WTC11 (cell line): ENCODE results near the gene IGSF23. TPM values are rescaled to one million over a fixed set of nuclear protein-coding genes. Genes with fewer than 3 reads are reported as not detected.

Source experiments
- ATAC-seq: fragments of 200-7000 bp; cut with Tn5 transposase; 2 replicates; pipeline ENCODE4 v1.10.0; 2021; ENCODE audit warnings: mild to moderate bottlenecking, moderate library complexity
- CTCF ChIA-PET: fragments of 300-600 bp; sonication (Branson Sonifier 250); formaldehyde crosslinking; loops from one replicate; lab custom pipeline; 2021; ENCODE audit warnings: antibody characterized with exemption; lab: Charles Lee
- POLR2A ChIA-PET: fragments of 350-600 bp; sonication (Branson Sonifier 250); formaldehyde crosslinking; loops from one replicate; lab custom pipeline; 2021; ENCODE audit warnings: antibody characterized with exemption; lab: Charles Lee
- DNase-seq: peaks from one replicate; pipeline ENCODE4 v3.0.0; 2021; ENCODE audit warnings: low spot score
- H3K27ac Mint-ChIP-seq: 2 replicates; pipeline ENCODE4 v1.8.0; 2021; ENCODE audit warnings: mixed read lengths
- H3K27me3 Mint-ChIP-seq: 2 replicates; pipeline ENCODE4 v1.8.0; 2021; ENCODE audit warnings: low read depth, mild to moderate bottlenecking, moderate library complexity, mixed read lengths
- H3K36me3 Mint-ChIP-seq: 2 replicates; pipeline ENCODE4 v1.8.0; 2021; ENCODE audit warnings: mixed read lengths
- H3K4me1 Mint-ChIP-seq: 2 replicates; pipeline ENCODE4 v1.8.0; 2022; ENCODE audit warnings: mixed read lengths
- H3K4me3 Mint-ChIP-seq: 2 replicates; pipeline ENCODE4 v1.8.0; 2021; ENCODE audit warnings: mild to moderate bottlenecking, moderate library complexity, mixed read lengths
- H3K9me3 Mint-ChIP-seq: 2 replicates; pipeline ENCODE4 v1.8.0; 2021; ENCODE audit warnings: mixed read lengths
- CTCF ChIP-seq: fragments of 200-600 bp; IDR thresholded peaks from 2 replicates; pipeline ENCODE4 v1.8.0; 2022; ENCODE audit warnings: antibody characterized with exemption
- E2F5 ChIP-seq: sonication (generic); formaldehyde crosslinking; IDR thresholded peaks from 2 replicates; pipeline ENCODE4 v1.8.1; 2022; ENCODE audit warnings: mild to moderate bottlenecking, moderate library complexity, missing genetic modification reagents
- ERG ChIP-seq: fragments of 250-450 bp; sonication (Bioruptor Pico); IDR thresholded peaks from 2 replicates; pipeline ENCODE4 v1.8.0; 2021; ENCODE audit warnings: mild to moderate bottlenecking
- JUN ChIP-seq: sonication (generic); formaldehyde crosslinking; IDR thresholded peaks from 2 replicates; pipeline ENCODE4 v1.8.0; 2023; ENCODE audit warnings: mild to moderate bottlenecking, missing genetic modification reagents
- MYBL2 ChIP-seq: sonication (generic); formaldehyde crosslinking; IDR thresholded peaks from 2 replicates; pipeline ENCODE4 v1.8.1; 2023; ENCODE audit warnings: mild to moderate bottlenecking, moderate library complexity, missing genetic modification reagents
- SP1 ChIP-seq: sonication (generic); formaldehyde crosslinking; conservative IDR thresholded peaks from 2 replicates; pipeline ENCODE4 v1.8.1; 2022; ENCODE audit warnings: missing genetic modification reagents
- STAT6 ChIP-seq: sonication (generic); formaldehyde crosslinking; conservative IDR thresholded peaks from 2 replicates; pipeline ENCODE4 v1.8.1; 2023; ENCODE audit warnings: mild to moderate bottlenecking, low read depth, missing genetic modification reagents, moderate library complexity
- TEAD4 ChIP-seq: sonication (generic); formaldehyde crosslinking; IDR thresholded peaks from 2 replicates; pipeline ENCODE4 v1.8.0; 2022; ENCODE audit warnings: mild to moderate bottlenecking, missing genetic modification reagents
- ZNF416 ChIP-seq: fragments of 250-450 bp; sonication (Bioruptor Pico); IDR thresholded peaks from 2 replicates; pipeline ENCODE4 v1.9.0; 2021; ENCODE audit warnings: mild to moderate bottlenecking, inconsistent platforms
- ZNF671 ChIP-seq: fragments of 250-450 bp; sonication (Bioruptor Pico); IDR thresholded peaks from 2 replicates; pipeline ENCODE4 v1.8.0; 2021; ENCODE audit warnings: mild to moderate bottlenecking
- total RNA-seq: library from RNA; stranded (reverse); gene quantifications from 3 replicates; pipeline ENCODE4 v1.2.3, GENCODE V29; 2021
- TF ChIP-seq, protein P1 (sequence below): sonication (generic); formaldehyde crosslinking; IDR thresholded peaks from 2 replicates; pipeline ENCODE4 v1.8.0; 2023; ENCODE audit warnings: mild to moderate bottlenecking, missing genetic modification reagents
- TF ChIP-seq, protein P2 (sequence below): sonication (generic); formaldehyde crosslinking; IDR thresholded peaks from 2 replicates; pipeline ENCODE4 v1.8.1; 2023; ENCODE audit warnings: mild to moderate bottlenecking, moderate library complexity, missing genetic modification reagents
- TF ChIP-seq, protein P3 (sequence below): sonication (generic); formaldehyde crosslinking; IDR thresholded peaks from 2 replicates; pipeline ENCODE4 v1.8.1; 2023; ENCODE audit warnings: mild to moderate bottlenecking, missing genetic modification reagents
- TF ChIP-seq, protein P4 (sequence below): sonication (generic); formaldehyde crosslinking; IDR thresholded peaks from 2 replicates; pipeline ENCODE4 v1.8.0; 2022; ENCODE audit warnings: mild to moderate bottlenecking, missing genetic modification reagents

The IGSF23 gene
- total RNA-seq, 1 experiment from 2014 or later, result not detected

DNA sequence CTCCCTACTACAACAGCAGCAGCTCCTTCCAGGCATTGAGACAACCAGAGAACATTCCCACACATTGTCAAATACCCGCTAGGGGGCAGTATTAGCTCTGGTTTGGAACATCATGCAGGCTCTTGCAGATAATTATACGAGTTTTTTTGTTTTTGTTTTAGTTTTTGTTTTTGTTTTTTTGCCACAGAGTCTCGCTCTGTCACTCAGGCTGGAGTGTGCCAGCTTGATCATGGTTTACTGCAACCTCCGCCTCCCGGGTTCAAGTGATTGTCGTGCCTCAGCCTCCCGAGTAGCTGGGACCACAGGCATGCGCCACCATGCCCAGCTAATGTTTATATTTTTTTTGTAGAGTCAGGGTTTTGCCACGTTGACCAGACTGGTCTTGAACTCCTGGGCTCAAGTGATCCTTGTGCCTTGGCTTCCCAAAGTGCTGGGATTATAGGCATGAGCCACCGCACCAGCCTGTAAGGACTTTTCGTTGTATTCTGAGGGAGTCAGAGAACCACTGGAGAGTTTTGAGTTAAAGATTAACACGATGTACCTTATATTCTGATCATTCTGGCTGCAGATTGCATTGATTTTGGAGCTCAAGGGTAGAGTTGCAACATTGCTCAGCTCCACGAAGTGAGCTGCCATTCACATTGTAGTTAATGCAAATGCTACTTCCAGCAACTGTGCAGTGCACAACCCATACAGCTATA lies 42.2 kb upstream of the IGSF23 start:
- H3K4me3 Mint-ChIP-seq, result no peak overlapping the region
- no peak for TF ChIP-seq E2F5
- TF ChIP-seq CTCF, result peak; percentile 70; the same call in 1 of the 2 replicates
- TF ChIP-seq, all 79 proteins: peak for 1
- Mint-ChIP-seq H3K27me3 (no peaks in the 10 kb centered on the region; the same call in none of the 2 replicates), H3K9me3 (no peaks in the 10 kb centered on the region), H3K4me1 (peaks cover 12% of the 10 kb centered on the region), H3K36me3 (no peaks in the 10 kb centered on the region), H3K27ac (no peak overlapping the region)
- ATAC-seq, result peak; percentile 74
- ChIA-PET POLR2A (interaction anchor here (0.6 to 0.9 kb wide), 2 partner anchors 72 to 389 kb away, joined by 3 read pairs; partner anchors contain the start of gene PVR), CTCF (interaction anchor here (0.5 to 2.9 kb wide), 66 partner anchors 9 to 1069 kb away, joined by 3 to 79 read pairs (median 6); partner anchors contain the start of genes CBLC, NECTIN2, PVR and ZNF180)
- peak; percentile 76 for DNase-seq

- CTCF ChIA-PET, result interaction anchor here (1.3 to 2.9 kb wide), 17 partner anchors 10 to 274 kb away, joined by 3 to 79 read pairs (median 22); partner anchors contain the start of gene NECTIN2
- peak; percentile 28; the same call in 1 of the 2 replicates for ATAC-seq
- no peaks in the 10 kb centered on the region for H3K36me3 Mint-ChIP-seq
- TF ChIP-seq ERG (no peak), MYBL2 (CRISPR knock-in tag) (no peak), JUN (CRISPR knock-in tag) (no peak), ZNF416 (no peak), SP1 (no peak), ZNF671 (no peak), TEAD4 (CRISPR knock-in tag) (no peak), STAT6 (CRISPR knock-in tag) (no peak)
- TF ChIP-seq, protein P1, sequence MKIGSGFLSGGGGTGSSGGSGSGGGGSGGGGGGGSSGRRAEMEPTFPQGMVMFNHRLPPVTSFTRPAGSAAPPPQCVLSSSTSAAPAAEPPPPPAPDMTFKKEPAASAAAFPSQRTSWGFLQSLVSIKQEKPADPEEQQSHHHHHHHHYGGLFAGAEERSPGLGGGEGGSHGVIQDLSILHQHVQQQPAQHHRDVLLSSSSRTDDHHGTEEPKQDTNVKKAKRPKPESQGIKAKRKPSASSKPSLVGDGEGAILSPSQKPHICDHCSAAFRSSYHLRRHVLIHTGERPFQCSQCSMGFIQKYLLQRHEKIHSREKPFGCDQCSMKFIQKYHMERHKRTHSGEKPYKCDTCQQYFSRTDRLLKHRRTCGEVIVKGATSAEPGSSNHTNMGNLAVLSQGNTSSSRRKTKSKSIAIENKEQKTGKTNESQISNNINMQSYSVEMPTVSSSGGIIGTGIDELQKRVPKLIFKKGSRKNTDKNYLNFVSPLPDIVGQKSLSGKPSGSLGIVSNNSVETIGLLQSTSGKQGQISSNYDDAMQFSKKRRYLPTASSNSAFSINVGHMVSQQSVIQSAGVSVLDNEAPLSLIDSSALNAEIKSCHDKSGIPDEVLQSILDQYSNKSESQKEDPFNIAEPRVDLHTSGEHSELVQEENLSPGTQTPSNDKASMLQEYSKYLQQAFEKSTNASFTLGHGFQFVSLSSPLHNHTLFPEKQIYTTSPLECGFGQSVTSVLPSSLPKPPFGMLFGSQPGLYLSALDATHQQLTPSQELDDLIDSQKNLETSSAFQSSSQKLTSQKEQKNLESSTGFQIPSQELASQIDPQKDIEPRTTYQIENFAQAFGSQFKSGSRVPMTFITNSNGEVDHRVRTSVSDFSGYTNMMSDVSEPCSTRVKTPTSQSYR (CRISPR knock-in tag), result no peak
- TF ChIP-seq, protein P2, sequence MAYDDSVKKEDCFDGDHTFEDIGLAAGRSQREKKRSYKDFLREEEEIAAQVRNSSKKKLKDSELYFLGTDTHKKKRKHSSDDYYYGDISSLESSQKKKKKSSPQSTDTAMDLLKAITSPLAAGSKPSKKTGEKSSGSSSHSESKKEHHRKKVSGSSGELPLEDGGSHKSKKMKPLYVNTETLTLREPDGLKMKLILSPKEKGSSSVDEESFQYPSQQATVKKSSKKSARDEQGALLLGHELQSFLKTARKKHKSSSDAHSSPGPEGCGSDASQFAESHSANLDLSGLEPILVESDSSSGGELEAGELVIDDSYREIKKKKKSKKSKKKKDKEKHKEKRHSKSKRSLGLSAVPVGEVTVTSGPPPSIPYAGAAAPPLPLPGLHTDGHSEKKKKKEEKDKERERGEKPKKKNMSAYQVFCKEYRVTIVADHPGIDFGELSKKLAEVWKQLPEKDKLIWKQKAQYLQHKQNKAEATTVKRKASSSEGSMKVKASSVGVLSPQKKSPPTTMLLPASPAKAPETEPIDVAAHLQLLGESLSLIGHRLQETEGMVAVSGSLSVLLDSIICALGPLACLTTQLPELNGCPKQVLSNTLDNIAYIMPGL (CRISPR knock-in tag), result no peak
- TF ChIP-seq, protein P3, sequence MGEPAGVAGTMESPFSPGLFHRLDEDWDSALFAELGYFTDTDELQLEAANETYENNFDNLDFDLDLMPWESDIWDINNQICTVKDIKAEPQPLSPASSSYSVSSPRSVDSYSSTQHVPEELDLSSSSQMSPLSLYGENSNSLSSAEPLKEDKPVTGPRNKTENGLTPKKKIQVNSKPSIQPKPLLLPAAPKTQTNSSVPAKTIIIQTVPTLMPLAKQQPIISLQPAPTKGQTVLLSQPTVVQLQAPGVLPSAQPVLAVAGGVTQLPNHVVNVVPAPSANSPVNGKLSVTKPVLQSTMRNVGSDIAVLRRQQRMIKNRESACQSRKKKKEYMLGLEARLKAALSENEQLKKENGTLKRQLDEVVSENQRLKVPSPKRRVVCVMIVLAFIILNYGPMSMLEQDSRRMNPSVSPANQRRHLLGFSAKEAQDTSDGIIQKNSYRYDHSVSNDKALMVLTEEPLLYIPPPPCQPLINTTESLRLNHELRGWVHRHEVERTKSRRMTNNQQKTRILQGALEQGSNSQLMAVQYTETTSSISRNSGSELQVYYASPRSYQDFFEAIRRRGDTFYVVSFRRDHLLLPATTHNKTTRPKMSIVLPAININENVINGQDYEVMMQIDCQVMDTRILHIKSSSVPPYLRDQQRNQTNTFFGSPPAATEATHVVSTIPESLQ (CRISPR knock-in tag), result no peak
- TF ChIP-seq, protein P4, sequence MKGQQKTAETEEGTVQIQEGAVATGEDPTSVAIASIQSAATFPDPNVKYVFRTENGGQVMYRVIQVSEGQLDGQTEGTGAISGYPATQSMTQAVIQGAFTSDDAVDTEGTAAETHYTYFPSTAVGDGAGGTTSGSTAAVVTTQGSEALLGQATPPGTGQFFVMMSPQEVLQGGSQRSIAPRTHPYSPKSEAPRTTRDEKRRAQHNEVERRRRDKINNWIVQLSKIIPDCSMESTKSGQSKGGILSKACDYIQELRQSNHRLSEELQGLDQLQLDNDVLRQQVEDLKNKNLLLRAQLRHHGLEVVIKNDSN (CRISPR knock-in tag), result no peak
Observed at GRCh38 chr19:44571830-44572580, 41.4 kb upstream of the IGSF23 start.

More at GRCh38 chr19:44571830-44572580, 41.4 kb upstream of the IGSF23 start:
- H3K27me3 Mint-ChIP-seq, result no peaks in the 10 kb centered on the region; the same call in none of the 2 replicates
- no peak overlapping the region for H3K4me3 Mint-ChIP-seq
- H3K9me3 Mint-ChIP-seq, result no peaks in the 10 kb centered on the region
- no peak overlapping the region for H3K27ac Mint-ChIP-seq
- POLR2A ChIA-PET, result no interaction called here
- no peak for DNase-seq
- H3K4me1 Mint-ChIP-seq, result peaks cover 12% of the 10 kb centered on the region
